Hematopoietic multipotent progenitor cell (in vitro differentiated cells): Measurements from ENCODE around the gene MRPL14. TPM values are rescaled to one million over a fixed set of nuclear protein-coding genes. Genes with fewer than 3 reads are reported as not detected.
"Not testable (repeated sequence)": the region's sequence is repeated elsewhere in the genome, so short reads cannot be mapped to it uniquely, and the experiment has no call there.

Experiments
- DNase-seq, 3 donors: peaks; one replicate each; pipeline ENCODE4 v3.0.0-alpha.2; 2011 to 2015; ENCODE audit warnings: low read depth in 2 of 3, low spot score in 2 of 3
- total RNA-seq: library from RNA; depleted of rRNA; stranded (reverse); fragments of >200 nt; gene quantifications from one replicate; pipeline ENCODE4 v1.2.3, GENCODE V29; 2012

The MRPL14 gene
- total RNA-seq, 1 donor: 20.5 TPM

- DNase-seq: no peak
These were observed 24.7 kb downstream of the MRPL14 start for GRCh38 chr6:44102527-44102926.

GRCh38 chr6:44101832-44102231, 25.4 kb downstream of the MRPL14 start:
- no peak for DNase-seq

- DNase-seq: peak in 1 of 3 donors; percentile 56
These were observed 27.1 kb downstream of the MRPL14 start for GRCh38 chr6:44100088-44100550.

- DNase-seq: no peak
These were observed 28.1 kb downstream of the MRPL14 start for GRCh38 chr6:44099192-44099591.

GRCh38 chr6:44097782-44098317, 29.4 kb downstream of the MRPL14 start:
- no peak for DNase-seq

GRCh38 chr6:44096612-44097011, 30.6 kb downstream of the MRPL14 start:
- DNase-seq: peak; percentile 47 to 88 (median 75)

GRCh38 chr6:44095243-44095623, 32.0 kb downstream of the MRPL14 start:
- not testable (repeated sequence) for DNase-seq

- peak in 1 of 3 donors; percentile 41 for DNase-seq
These were observed 32.6 kb downstream of the MRPL14 start for GRCh38 chr6:44094403-44095242.

- no peak for DNase-seq
These were observed 33.4 kb downstream of the MRPL14 start for GRCh38 chr6:44093750-44094402.

- no peak for DNase-seq
These were observed 34.2 kb downstream of the MRPL14 start for GRCh38 chr6:44093066-44093465.

GRCh38 chr6:44091981-44092884, 35.0 kb downstream of the MRPL14 start:
- DNase-seq: no peak

GRCh38 chr6:44091356-44091755, 35.9 kb downstream of the MRPL14 start:
- not testable (repeated sequence) for DNase-seq

GRCh38 chr6:44090465-44090864, 36.8 kb downstream of the MRPL14 start:
- no peak for DNase-seq

GRCh38 chr6:44088827-44089590, 38.2 kb downstream of the MRPL14 start:
- no peak for DNase-seq

GRCh38 chr6:44087623-44088022, 39.6 kb downstream of the MRPL14 start:
- DNase-seq: no peak

- DNase-seq: no peak
These were observed 40.2 kb downstream of the MRPL14 start for GRCh38 chr6:44086931-44087574.

GRCh38 chr6:44085219-44085618, 42.0 kb downstream of the MRPL14 start:
- no peak for DNase-seq

GRCh38 chr6:44084231-44085014, 42.8 kb downstream of the MRPL14 start:
- DNase-seq: no peak

GRCh38 chr6:44082872-44083321, 44.4 kb downstream of the MRPL14 start:
- DNase-seq: no peak
